Measurements from ENCODE around the gene JMJD8.

GRCh38 chr16:644556-644955 is 39.6 kb downstream of the JMJD8 start:
- no peak for TF ChIP-seq POLR2A (IDR thresholded peaks at IDR 0.05)
- no peak for TF ChIP-seq CTCF (IDR thresholded peaks at IDR 0.05)
- TF ChIP-seq EP300 (IDR thresholded peaks at IDR 0.05): no peak

Data from tibial nerve (tissue), 4 donors.